UCSD-AML1 (cell line): Measurements from ENCODE around the gene PIM2.
"Not testable (repeated sequence)": the region's sequence is repeated elsewhere in the genome, so short reads cannot be mapped to it uniquely, and the experiment has no call there.

ENCODE experiments used
- DNase-seq: peaks from one replicate; lab custom pipeline; 2025; ENCODE audit not compliant: unreplicated experiment; lab: John Stamatoyannopoulos, UW

The PIM2 gene

GRCh38 chrX:48876944-48877343 is 41.9 kb downstream of the PIM2 start:
- not testable (repeated sequence) for DNase-seq

- not testable (repeated sequence) for DNase-seq
Measured at GRCh38 chrX:48872017-48872416, 46.8 kb downstream of the PIM2 start.

GRCh38 chrX:48864210-48864609 is 54.6 kb downstream of the PIM2 start:
- no peak for DNase-seq
